ENCODE results near the gene PTPN2. TPM values are rescaled to one million over a fixed set of nuclear protein-coding genes. Genes with fewer than 3 reads are reported as not detected.

PTPN2 gene
- polyA plus RNA-seq (ENCODE audit: low read depth in 6 of 6): 100 to 1,000 TPM in 2 of 6 donors, 10 to 100 TPM in 4; 84.6 to 112 (median 99.1) TPM

- H3K27ac Mint-ChIP-seq: peak within 1 kb of the TSS; percentile 97 to 99 (median 98)
- peaks cover 52 to 71% (median 60%) of the 10 kb centered on the region in 3 donors for H3K4me1 Mint-ChIP-seq
- H3K36me3 Mint-ChIP-seq: no peaks in the 10 kb centered on the region
- DNase-seq: peak; percentile 94
- peak; percentile 73 to 77 for ATAC-seq (ENCODE audit: low read depth in 2 of 2)
- H3K27me3 Mint-ChIP-seq: no peaks in the 10 kb centered on the region
- peak within 1 kb of the TSS; percentile 89 to 98 (median 94) for H3K4me3 Mint-ChIP-seq
- no peaks in the 10 kb centered on the region for H3K9me3 Mint-ChIP-seq
These were observed at the start of gene PTPN2 for GRCh38 chr18:12883684-12884405. Gene PTPN2 (minus strand): TSS chr18:12884237. CDS start chr18:12884141, 96 bp downstream.

- DNase-seq: no peak
- no peak overlapping the region for H3K27ac Mint-ChIP-seq
- ATAC-seq (ENCODE audit: low read depth in 2 of 2): no peak
- H3K27me3 Mint-ChIP-seq: peaks cover 0 to 4% (median 0%) of the 10 kb centered on the region in 3 donors
- peaks cover 4 to 6% (median 4%) of the 10 kb centered on the region in 3 donors for H3K4me1 Mint-ChIP-seq
- no peak overlapping the region for H3K4me3 Mint-ChIP-seq
- H3K9me3 Mint-ChIP-seq: no peaks in the 10 kb centered on the region
- H3K36me3 Mint-ChIP-seq: no peaks in the 10 kb centered on the region
These were observed 49.3 kb upstream of the PTPN2 start for GRCh38 chr18:12933327-12933726.

DNA sequence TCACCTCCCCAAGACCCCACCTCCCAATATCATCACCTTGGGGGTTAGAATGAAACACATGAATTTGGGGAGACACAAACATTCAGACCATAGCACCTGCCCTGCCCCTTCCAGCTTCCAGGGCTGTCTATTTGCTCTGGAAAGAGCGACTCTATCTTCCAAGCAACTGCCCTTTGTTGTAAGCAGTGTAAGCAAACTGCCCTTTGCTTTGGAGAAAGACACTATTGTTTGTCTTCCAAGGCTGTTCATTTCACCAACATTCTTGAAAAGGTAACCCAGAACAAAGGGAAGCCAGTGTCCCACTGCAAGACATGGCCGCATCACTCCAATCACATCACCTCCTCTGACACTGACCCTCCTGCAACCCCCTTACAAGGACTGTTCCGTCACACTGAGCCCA is 46.9 kb upstream of the PTPN2 start:
- H3K4me1 Mint-ChIP-seq: peaks cover 4 to 6% (median 4%) of the 10 kb centered on the region in 3 donors

GRCh38 chr18:12930376-12930775 is 46.3 kb upstream of the PTPN2 start:
- H3K27me3 Mint-ChIP-seq: peaks cover 0 to 4% (median 0%) of the 10 kb centered on the region in 3 donors
- no peak for DNase-seq
- H3K4me3 Mint-ChIP-seq: no peak overlapping the region
- H3K36me3 Mint-ChIP-seq: no peaks in the 10 kb centered on the region
- ATAC-seq (ENCODE audit: low read depth in 2 of 2): no peak
- peaks cover 4 to 6% (median 4%) of the 10 kb centered on the region in 3 donors for H3K4me1 Mint-ChIP-seq
- peak overlapping the region in 1 of 6 donors; percentile 0 for H3K27ac Mint-ChIP-seq
- H3K9me3 Mint-ChIP-seq: no peaks in the 10 kb centered on the region

More for the DNA sequence above, 46.9 kb upstream of the PTPN2 start:
- Mint-ChIP-seq H3K4me3 (no peak overlapping the region), H3K36me3 (no peaks in the 10 kb centered on the region), H3K27me3 (peaks cover 0 to 4% (median 0%) of the 10 kb centered on the region in 3 donors), H3K9me3 (no peaks in the 10 kb centered on the region), H3K27ac (no peak overlapping the region)
- ATAC-seq (ENCODE audit: low read depth in 2 of 2) (no peak), DNase-seq (no peak)

DNA sequence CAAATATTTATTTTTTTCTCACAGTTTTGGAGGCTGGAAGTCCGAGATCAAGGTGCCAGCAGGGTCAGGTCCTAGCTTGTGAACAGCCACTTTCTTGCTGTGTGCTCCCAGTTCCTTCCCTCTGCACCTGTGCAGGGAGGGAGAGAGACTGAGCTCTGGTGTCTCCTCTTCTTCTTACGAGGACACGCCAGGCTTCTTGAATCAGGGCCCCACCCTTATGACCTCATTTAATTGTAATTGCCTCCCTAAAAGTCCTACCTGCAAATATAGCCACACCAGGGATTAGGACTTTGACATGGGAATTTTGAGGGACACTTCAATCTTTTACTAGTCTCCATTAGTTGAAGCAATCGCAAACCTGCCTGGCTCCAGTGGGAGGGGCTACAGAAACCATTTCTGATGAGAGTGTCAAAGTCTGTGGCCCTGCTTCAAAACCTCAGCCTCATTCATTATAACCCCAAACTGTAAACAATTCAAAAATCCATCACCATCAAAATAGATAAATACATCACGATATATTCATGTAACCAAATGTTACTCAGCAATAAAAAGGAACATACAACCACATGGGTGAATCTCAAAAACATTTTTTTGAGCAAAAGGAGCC is 45.5 kb upstream of the PTPN2 start:
- Mint-ChIP-seq H3K36me3 (no peaks in the 10 kb centered on the region), H3K27ac (no peak overlapping the region), H3K4me3 (no peak overlapping the region), H3K27me3 (peaks cover 0 to 3% (median 0%) of the 10 kb centered on the region in 3 donors), H3K4me1 (peaks cover 2 to 4% (median 3%) of the 10 kb centered on the region in 3 donors), H3K9me3 (no peaks in the 10 kb centered on the region)
- ATAC-seq (ENCODE audit: low read depth in 2 of 2): no peak
- no peak for DNase-seq

- no peak for ATAC-seq (ENCODE audit: low read depth in 2 of 2)
- DNase-seq: no peak
- H3K9me3 Mint-ChIP-seq: no peaks in the 10 kb centered on the region
- H3K4me3 Mint-ChIP-seq: no peak overlapping the region
- H3K27me3 Mint-ChIP-seq: no peaks in the 10 kb centered on the region
- H3K27ac Mint-ChIP-seq: peak overlapping the region in 1 of 6 donors; percentile 70
- H3K36me3 Mint-ChIP-seq: no peaks in the 10 kb centered on the region
- no peaks in the 10 kb centered on the region for H3K4me1 Mint-ChIP-seq
These were observed 44.6 kb upstream of the PTPN2 start for GRCh38 chr18:12928641-12929040.

- no peaks in the 10 kb centered on the region for H3K27me3 Mint-ChIP-seq
These were observed 44.2 kb upstream of the PTPN2 start for GRCh38 chr18:12928206-12928605.

GRCh38 chr18:12924616-12925015 is 40.6 kb upstream of the PTPN2 start:
- H3K4me1 Mint-ChIP-seq: no peaks in the 10 kb centered on the region
- no peaks in the 10 kb centered on the region for H3K9me3 Mint-ChIP-seq
- no peaks in the 10 kb centered on the region for H3K27me3 Mint-ChIP-seq
- DNase-seq (no peak), ATAC-seq (ENCODE audit: low read depth in 2 of 2) (no peak)
- no peak overlapping the region for H3K27ac Mint-ChIP-seq
- H3K36me3 Mint-ChIP-seq: no peaks in the 10 kb centered on the region
- H3K4me3 Mint-ChIP-seq: no peak overlapping the region

More at GRCh38 chr18:12928206-12928605, 44.2 kb upstream of the PTPN2 start:
- no peak for ATAC-seq (ENCODE audit: low read depth in 2 of 2)
- no peaks in the 10 kb centered on the region for H3K4me1 Mint-ChIP-seq
- no peak overlapping the region for H3K4me3 Mint-ChIP-seq
- peak overlapping the region in 1 of 6 donors; percentile 70 for H3K27ac Mint-ChIP-seq
- H3K9me3 Mint-ChIP-seq: no peaks in the 10 kb centered on the region
- no peak for DNase-seq
- no peaks in the 10 kb centered on the region for H3K36me3 Mint-ChIP-seq

DNA sequence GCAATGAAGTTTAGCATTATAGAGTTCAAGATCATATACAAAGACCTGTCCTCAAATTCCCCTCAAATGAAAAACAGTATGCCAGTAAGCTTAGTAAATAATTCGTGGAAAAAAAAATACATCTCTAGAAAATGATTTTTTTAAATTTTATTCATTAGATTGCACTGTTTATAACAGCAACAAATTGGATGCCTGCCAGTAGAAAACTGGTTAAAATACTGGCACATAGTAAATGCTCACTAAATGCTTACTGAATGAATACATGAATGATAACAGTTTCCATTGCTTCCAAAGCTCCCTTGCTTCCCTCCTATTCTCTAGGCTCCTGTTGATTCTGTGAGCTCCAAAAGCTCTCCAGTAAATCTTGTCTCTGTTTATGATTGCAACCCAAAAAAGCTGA is 38.2 kb upstream of the PTPN2 start:
- H3K27me3 Mint-ChIP-seq: no peaks in the 10 kb centered on the region
- H3K36me3 Mint-ChIP-seq: no peaks in the 10 kb centered on the region
- H3K4me1 Mint-ChIP-seq: no peaks in the 10 kb centered on the region
- H3K9me3 Mint-ChIP-seq: no peaks in the 10 kb centered on the region
- DNase-seq (no peak), ATAC-seq (ENCODE audit: low read depth in 2 of 2) (no peak)
- H3K27ac Mint-ChIP-seq: no peak overlapping the region
- H3K4me3 Mint-ChIP-seq: no peak overlapping the region

DNA sequence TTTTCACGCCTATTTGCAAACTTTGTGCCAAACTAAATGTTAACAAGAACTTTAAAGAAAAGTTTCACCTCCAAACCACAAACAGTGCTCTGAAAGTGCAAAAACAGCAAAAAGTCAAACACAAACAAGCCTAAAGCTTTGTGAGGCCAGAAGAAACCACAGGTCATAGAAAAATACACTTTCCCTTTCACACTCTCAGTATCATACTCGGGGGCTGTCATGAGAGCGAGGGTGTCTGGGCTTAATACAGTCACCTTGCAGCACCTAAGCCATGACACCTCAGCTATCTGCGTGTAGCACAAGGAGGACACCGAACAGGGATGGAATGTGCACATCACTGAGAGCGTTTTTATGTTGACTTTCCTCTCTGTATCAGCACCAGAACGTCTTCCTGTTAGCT is 37.1 kb upstream of the PTPN2 start:
- no peak for DNase-seq
- H3K27ac Mint-ChIP-seq: no peak overlapping the region
- H3K9me3 Mint-ChIP-seq: no peaks in the 10 kb centered on the region
- no peaks in the 10 kb centered on the region for H3K27me3 Mint-ChIP-seq
- no peaks in the 10 kb centered on the region for H3K36me3 Mint-ChIP-seq
- no peak overlapping the region for H3K4me3 Mint-ChIP-seq
- H3K4me1 Mint-ChIP-seq: no peaks in the 10 kb centered on the region
- no peak for ATAC-seq (ENCODE audit: low read depth in 2 of 2)

DNA sequence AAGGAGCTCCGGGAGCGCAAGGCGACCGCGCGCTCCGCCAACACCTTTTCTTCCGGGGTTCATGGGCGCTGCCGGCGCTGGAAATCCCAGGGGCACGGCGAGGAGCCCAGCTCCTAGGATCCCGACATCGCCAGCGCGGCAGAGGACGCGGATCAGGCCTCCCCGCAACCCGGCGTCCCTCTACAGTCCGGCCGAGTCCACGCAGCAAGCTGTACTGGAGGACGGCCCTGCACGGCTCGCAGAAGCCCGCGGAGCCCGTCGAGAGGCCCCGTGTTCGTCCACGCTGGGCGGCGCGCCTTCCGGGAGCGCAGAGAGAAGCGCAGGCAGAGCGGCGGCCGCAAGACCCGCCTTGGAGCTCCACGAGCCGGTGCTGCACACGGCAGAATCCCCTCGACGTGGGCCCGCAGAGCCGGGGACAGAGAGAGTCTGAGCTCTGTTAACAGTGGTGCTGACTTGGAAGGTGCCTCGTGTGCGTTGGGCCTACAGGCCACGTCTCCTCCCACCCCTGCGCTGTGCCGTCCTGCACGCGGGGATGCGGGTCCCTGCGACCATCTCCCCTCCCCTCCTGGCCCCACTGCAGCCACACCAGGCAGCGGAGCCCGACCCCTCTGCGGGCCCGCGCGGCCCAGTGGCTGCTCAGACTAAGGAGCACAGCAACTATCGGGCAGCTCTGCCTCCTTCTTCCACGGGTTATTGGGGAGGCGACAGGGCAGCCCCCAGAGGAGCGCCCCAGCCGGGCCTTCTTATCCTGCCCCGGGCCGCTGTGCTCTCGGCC is 28.1 kb upstream of the PTPN2 start:
- peaks cover 3 to 8% (median 8%) of the 10 kb centered on the region in 3 donors for H3K4me1 Mint-ChIP-seq
- H3K4me3 Mint-ChIP-seq: peak overlapping the region in 7 of 8 donors; percentile 22 to 88 (median 75)
- peaks cover 0 to 7% (median 0%) of the 10 kb centered on the region in 7 donors for H3K9me3 Mint-ChIP-seq
- no peak overlapping the region for H3K27ac Mint-ChIP-seq
- H3K36me3 Mint-ChIP-seq: peaks cover 0 to 6% of the 10 kb centered on the region in 2 donors
- H3K27me3 Mint-ChIP-seq: peaks cover 8 to 14% (median 11%) of the 10 kb centered on the region in 3 donors
- ATAC-seq (ENCODE audit: low read depth in 2 of 2) (no peak), DNase-seq (no peak)

- peaks cover 0 to 6% of the 10 kb centered on the region in 2 donors for H3K36me3 Mint-ChIP-seq
- peaks cover 0 to 7% (median 0%) of the 10 kb centered on the region in 7 donors for H3K9me3 Mint-ChIP-seq
- peaks cover 8 to 22% (median 11%) of the 10 kb centered on the region in 3 donors for H3K27me3 Mint-ChIP-seq
- peak overlapping the region in 1 of 6 donors; percentile 6 for H3K27ac Mint-ChIP-seq
- peaks cover 3 to 8% (median 8%) of the 10 kb centered on the region in 3 donors for H3K4me1 Mint-ChIP-seq
- DNase-seq (peak; percentile 52), ATAC-seq (ENCODE audit: low read depth in 2 of 2) (peak; percentile 93 to 94)
- H3K4me3 Mint-ChIP-seq: peak overlapping the region; percentile 66 to 90 (median 85)
These were observed 27.2 kb upstream of the PTPN2 start for GRCh38 chr18:12911025-12911928.
